ENCODE data around the gene TOE1. TPM values are rescaled to one million over a fixed set of nuclear protein-coding genes. Genes with fewer than 3 reads are reported as not detected.
A peak's percentile ranks its signal among the peaks of the same experiment; 100 is the strongest.
"Not testable (repeated sequence)": the region's sequence is repeated elsewhere in the genome, so short reads cannot be mapped to it uniquely, and the experiment has no call there.

The TOE1 gene
- total RNA-seq, result 10 to 100 TPM; 23.2 to 36.8 (median 28.2) TPM
- 14.2 TPM for total RNA-seq (2013)

GRCh38 chr1:45339789-45340558 is at the start of gene TOE1, which contains the start of gene MUTYH:
Gene TOE1 (plus strand): TSS chr1:45340170. CDS start chr1:45340253, 83 bp downstream.
Gene MUTYH (minus strand): TSS chr1:45340440. CDS start chr1:45334505, 5,935 bp downstream.
- peaks cover 27% of the 10 kb centered on the region for H3K4me1 ChIP-seq (ENCODE audit: control insufficient read depth, insufficient read depth, low read length)
- peak; percentile 81 to 93 for DNase-seq
- H3K9me3 ChIP-seq (ENCODE audit: control insufficient read depth, insufficient read depth, low read length), result no peaks in the 10 kb centered on the region
- no peaks in the 10 kb centered on the region for H3K27me3 ChIP-seq (ENCODE audit: control insufficient read depth, insufficient read depth, low read length)
- H3K4me3 ChIP-seq (ENCODE audit: low read length), result peak within 1 kb of the TSS; percentile 95
- Mint-ChIP-seq H3K27ac (peak within 1 kb of the TSS; percentile 94 to 96), H3K4me3 (peak within 1 kb of the TSS; percentile 99), H3K27me3 (ENCODE audit: low read depth in 2 of 2) (no peaks in the 10 kb centered on the region), H3K4me1 (peaks cover 48 to 49% of the 10 kb centered on the region in 2 donors), H3K36me3 (no peaks in the 10 kb centered on the region), H3K9me3 (no peaks in the 10 kb centered on the region)
- peak; percentile 82 to 92 (median 85) for ATAC-seq
- no peak for TF ChIP-seq CTCF (IDR thresholded peaks at IDR 0.05)
- under 1% methylated on average over 69 of the region's 70 CpGs for WGBS (ENCODE audit: insufficient coverage)
- peak within 1 kb of the TSS; percentile 99 for H3K27ac ChIP-seq (ENCODE audit: low read length)
- intact Hi-C loops (cut with micrococcal nuclease), result loop anchor here (2.0 to 5.0 kb wide), 4 partner anchors 35 to 347 kb away; partner anchors contain the start of genes GPBP1L1, NASP and TESK2
- H3K36me3 ChIP-seq (ENCODE audit: control insufficient read depth, insufficient read depth, low read length), result peaks cover 31% of the 10 kb centered on the region

GRCh38 chr1:45291002-45291401 is 49.0 kb upstream of the TOE1 start:
- H3K36me3 Mint-ChIP-seq; H3K27me3 Mint-ChIP-seq (ENCODE audit: low read depth in 2 of 2); DNase-seq; H3K4me3 ChIP-seq (ENCODE audit: low read length); H3K27ac ChIP-seq (ENCODE audit: low read length); H3K27ac Mint-ChIP-seq; H3K4me1 ChIP-seq (ENCODE audit: control insufficient read depth, insufficient read depth, low read length); H3K27me3 ChIP-seq (ENCODE audit: control insufficient read depth, insufficient read depth, low read length); ATAC-seq; intact Hi-C loops (cut with micrococcal nuclease); H3K36me3 ChIP-seq (ENCODE audit: control insufficient read depth, insufficient read depth, low read length); H3K9me3 Mint-ChIP-seq; H3K4me1 Mint-ChIP-seq; H3K9me3 ChIP-seq (ENCODE audit: control insufficient read depth, insufficient read depth, low read length); H3K4me3 Mint-ChIP-seq: not testable (repeated sequence)
- WGBS (ENCODE audit: insufficient coverage), result 80% methylated on average over 6 of the region's 6 CpGs

- no peak overlapping the region for H3K4me3 ChIP-seq (ENCODE audit: low read length)
- 90% methylated on average over 2 of the region's 2 CpGs for WGBS (ENCODE audit: insufficient coverage)
- H3K9me3 ChIP-seq (ENCODE audit: control insufficient read depth, insufficient read depth, low read length), result no peaks in the 10 kb centered on the region
- H3K9me3 Mint-ChIP-seq, result no peaks in the 10 kb centered on the region
- H3K27ac ChIP-seq (ENCODE audit: low read length), result no peak overlapping the region
- H3K27ac Mint-ChIP-seq, result no peak overlapping the region
- H3K4me3 Mint-ChIP-seq, result no peak overlapping the region
- H3K27me3 Mint-ChIP-seq (ENCODE audit: low read depth in 2 of 2), result peaks cover 0 to 2% of the 10 kb centered on the region in 2 donors
- no peak for DNase-seq
- intact Hi-C loops (cut with micrococcal nuclease), result no loop called here
- TF ChIP-seq CTCF (IDR thresholded peaks at IDR 0.05), result no peak
- no peaks in the 10 kb centered on the region for H3K27me3 ChIP-seq (ENCODE audit: control insufficient read depth, insufficient read depth, low read length)
- no peaks in the 10 kb centered on the region for H3K4me1 Mint-ChIP-seq
- no peaks in the 10 kb centered on the region for H3K36me3 ChIP-seq (ENCODE audit: control insufficient read depth, insufficient read depth, low read length)
- no peaks in the 10 kb centered on the region for H3K4me1 ChIP-seq (ENCODE audit: control insufficient read depth, insufficient read depth, low read length)
- ATAC-seq, result no peak
- H3K36me3 Mint-ChIP-seq, result no peaks in the 10 kb centered on the region
These were observed 48.3 kb upstream of the TOE1 start for GRCh38 chr1:45291716-45292115.

- Mint-ChIP-seq H3K9me3 (no peaks in the 10 kb centered on the region), H3K4me3 (no peak overlapping the region), H3K4me1 (no peaks in the 10 kb centered on the region), H3K27ac (no peak overlapping the region), H3K27me3 (ENCODE audit: low read depth in 2 of 2) (no peaks in the 10 kb centered on the region), H3K36me3 (no peaks in the 10 kb centered on the region)
- Histone ChIP-seq H3K27me3 (ENCODE audit: control insufficient read depth, insufficient read depth, low read length) (no peaks in the 10 kb centered on the region), H3K4me1 (ENCODE audit: control insufficient read depth, insufficient read depth, low read length) (peaks cover 2% of the 10 kb centered on the region), H3K27ac (ENCODE audit: low read length) (no peak overlapping the region), H3K4me3 (ENCODE audit: low read length) (no peak overlapping the region), H3K36me3 (ENCODE audit: control insufficient read depth, insufficient read depth, low read length) (no peaks in the 10 kb centered on the region), H3K9me3 (ENCODE audit: control insufficient read depth, insufficient read depth, low read length) (no peaks in the 10 kb centered on the region)
- TF ChIP-seq CTCF (IDR thresholded peaks at IDR 0.05), result no peak
- 90% methylated on average over 8 of the region's 8 CpGs for WGBS (ENCODE audit: insufficient coverage)
- DNase-seq, result no peak
- intact Hi-C loops (cut with micrococcal nuclease), result no loop called here
- ATAC-seq, result no peak
These were observed 42.2 kb upstream of the TOE1 start for GRCh38 chr1:45297666-45298356.

Measured in natural killer cell (primary cell).